Caki2 (cell line): ENCODE measurements around the gene PPT1. TPM values are rescaled to one million over a fixed set of nuclear protein-coding genes. Genes with fewer than 3 reads are reported as not detected.
"Not testable (repeated sequence)": the region's sequence is repeated elsewhere in the genome, so short reads cannot be mapped to it uniquely, and the experiment has no call there.

ENCODE experiments used
- DNase-seq: peaks from one replicate; pipeline ENCODE4 v3.0.0-alpha.2; 2015; ENCODE audit warnings: low read depth
- in situ Hi-C: cut with HindIII; loops from 2 replicates; pipeline ENCODE4 v1.10.0; 2016; ENCODE audit warnings: low sequenced_read_pairs, low pct_unique_long_range_greater_than_20kb, mixed read lengths
- total RNA-seq: library from RNA; depleted of rRNA; stranded (reverse); fragments of >200 nt; shearing (Covaris generic); gene quantifications from 2 replicates; pipeline ENCODE4 v1.2.3, GENCODE V29; 2014; ENCODE audit warnings: low replicate concordance; rRNA removed

PPT1 gene
- total RNA-seq, 1 experiment from 2014 or later: 141 TPM

GRCh38 chr1:40040511-40041465, 56.3 kb downstream of the PPT1 start, which contains the start of gene CAP1:
Gene CAP1, plus strand, starts transcription at chr1:40040729. Its CDS starts 18,618 bp downstream, at chr1:40059347.
- in situ Hi-C loops: no loop called here
- peak; percentile 99 for DNase-seq

- peak; percentile 87 for DNase-seq
- in situ Hi-C loops: no loop called here
These were observed 57.1 kb downstream of the PPT1 start for GRCh38 chr1:40039757-40040510.

- no peak for DNase-seq
- in situ Hi-C loops: no loop called here
These were observed 57.8 kb downstream of the PPT1 start for GRCh38 chr1:40039245-40039756.

- in situ Hi-C loops: no loop called here
- no peak for DNase-seq
These were observed 58.4 kb downstream of the PPT1 start for GRCh38 chr1:40038697-40039096.

- DNase-seq, in situ Hi-C loops: not testable (repeated sequence)
These were observed 59.8 kb downstream of the PPT1 start for GRCh38 chr1:40037254-40037653.

GRCh38 chr1:40036574-40036973, 60.5 kb downstream of the PPT1 start:
- no peak for DNase-seq
- in situ Hi-C loops: no loop called here

GRCh38 chr1:40034869-40035268, 62.2 kb downstream of the PPT1 start:
- in situ Hi-C loops: no loop called here
- DNase-seq: no peak

- in situ Hi-C loops: no loop called here
- peak; percentile 32 for DNase-seq
These were observed 64.7 kb downstream of the PPT1 start for GRCh38 chr1:40032240-40032891.

- DNase-seq: no peak
- in situ Hi-C loops: no loop called here
These were observed 66.4 kb downstream of the PPT1 start for GRCh38 chr1:40030528-40031135.

- in situ Hi-C loops: no loop called here
These were observed 67.4 kb downstream of the PPT1 start for GRCh38 chr1:40029608-40030007.

GRCh38 chr1:40027647-40028046, 69.4 kb downstream of the PPT1 start:
- DNase-seq: no peak
- in situ Hi-C loops: no loop called here

More at GRCh38 chr1:40029608-40030007, 67.4 kb downstream of the PPT1 start:
- no peak for DNase-seq

- in situ Hi-C loops: no loop called here
These were observed 72.4 kb downstream of the PPT1 start for GRCh38 chr1:40024671-40025070.

GRCh38 chr1:40023379-40023944, 73.6 kb downstream of the PPT1 start:
- in situ Hi-C loops: no loop called here
- no peak for DNase-seq

More at GRCh38 chr1:40024671-40025070, 72.4 kb downstream of the PPT1 start:
- no peak for DNase-seq

Other genes with a start within 250 kb of the PPT1 start
- gene TRIT1, start 213.7 kb downstream of the PPT1 start, total RNA-seq: 16.3 and 21.7 TPM in 2 replicates
- 0.81 and 1.0 TPM in 2 replicates for gene MYCL, start 195.3 kb downstream of the PPT1 start, total RNA-seq
- gene MFSD2A, start 142.1 kb downstream of the PPT1 start, total RNA-seq: 5.7 and 6.6 TPM in 2 replicates
- 116 and 154 TPM in 2 replicates for gene CAP1, start 56.5 kb downstream of the PPT1 start, total RNA-seq
- 4.3 and 5.2 TPM in 2 replicates for gene RLF, start 64.1 kb upstream of the PPT1 start, total RNA-seq
- not detected in 2 replicates for gene TMCO2, start 150.7 kb upstream of the PPT1 start, total RNA-seq
- 23.2 and 23.7 TPM in 2 replicates for gene ZMPSTE24, start 161.0 kb upstream of the PPT1 start, total RNA-seq
- not detected in 2 replicates for gene COL9A2, start 220.0 kb upstream of the PPT1 start, total RNA-seq